ENCODE data around the gene GNAZ.

DNA sequence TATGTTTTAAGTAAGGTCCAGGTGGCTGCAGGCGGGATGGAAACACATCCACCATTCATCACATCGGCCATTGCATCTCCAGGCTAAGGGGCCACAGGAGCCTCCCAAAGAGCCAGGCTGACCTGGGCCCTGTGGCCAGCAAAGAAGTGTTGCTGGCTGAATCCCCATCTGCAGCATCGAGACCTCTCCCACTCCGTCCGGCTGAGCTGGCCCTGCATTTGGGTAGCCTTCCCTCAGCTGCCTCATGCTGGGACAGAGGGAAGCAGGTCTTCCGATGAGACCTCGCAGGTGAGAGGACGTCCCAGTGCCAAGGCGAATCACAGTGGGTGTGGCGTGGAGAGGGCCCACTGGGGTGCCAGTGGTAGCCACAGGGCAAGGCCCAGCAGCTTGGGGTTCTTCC is 47.0 kb downstream of the GNAZ start:
- TF ChIP-seq, protein P1, sequence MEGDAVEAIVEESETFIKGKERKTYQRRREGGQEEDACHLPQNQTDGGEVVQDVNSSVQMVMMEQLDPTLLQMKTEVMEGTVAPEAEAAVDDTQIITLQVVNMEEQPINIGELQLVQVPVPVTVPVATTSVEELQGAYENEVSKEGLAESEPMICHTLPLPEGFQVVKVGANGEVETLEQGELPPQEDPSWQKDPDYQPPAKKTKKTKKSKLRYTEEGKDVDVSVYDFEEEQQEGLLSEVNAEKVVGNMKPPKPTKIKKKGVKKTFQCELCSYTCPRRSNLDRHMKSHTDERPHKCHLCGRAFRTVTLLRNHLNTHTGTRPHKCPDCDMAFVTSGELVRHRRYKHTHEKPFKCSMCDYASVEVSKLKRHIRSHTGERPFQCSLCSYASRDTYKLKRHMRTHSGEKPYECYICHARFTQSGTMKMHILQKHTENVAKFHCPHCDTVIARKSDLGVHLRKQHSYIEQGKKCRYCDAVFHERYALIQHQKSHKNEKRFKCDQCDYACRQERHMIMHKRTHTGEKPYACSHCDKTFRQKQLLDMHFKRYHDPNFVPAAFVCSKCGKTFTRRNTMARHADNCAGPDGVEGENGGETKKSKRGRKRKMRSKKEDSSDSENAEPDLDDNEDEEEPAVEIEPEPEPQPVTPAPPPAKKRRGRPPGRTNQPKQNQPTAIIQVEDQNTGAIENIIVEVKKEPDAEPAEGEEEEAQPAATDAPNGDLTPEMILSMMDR (IDR thresholded peaks at IDR 0.05) = no peak
- no peak for TF ChIP-seq POLR2A (IDR thresholded peaks at IDR 0.05)

All from esophagus squamous epithelium (tissue), 4 donors.